Keratinocyte (primary cell): ENCODE measurements around the gene MRPS23. TPM values are rescaled to one million over a fixed set of nuclear protein-coding genes. Genes with fewer than 3 reads are reported as not detected.

Experiments used
- DNase-seq: peaks from one replicate; pipeline ENCODE4 v3.0.0-alpha.2; 2011; ENCODE audit warnings: low read depth, missing footprints, low spot score
- FAIRE-seq: peaks from 2 replicates; lab custom pipeline; 2011; peaks lifted over from hg19 to GRCh38; lab: Jason Lieb, UNC
- H2AFZ ChIP-seq: 2 replicates; pipeline ENCODE4 v1.6.0; 2012; ENCODE audit warnings: low read length, control low read depth, inconsistent platforms; ENCODE audit not compliant: control insufficient read depth
- H3K27ac ChIP-seq: 2 replicates; pipeline ENCODE4 v1.5.1; 2011; ENCODE audit warnings: low read length; ENCODE audit not compliant: control insufficient read depth, insufficient read depth
- H3K27me3 ChIP-seq: 3 replicates; pipeline ENCODE4 v1.6.0; 2011; ENCODE audit warnings: low read length; ENCODE audit not compliant: control insufficient read depth, insufficient read depth; ENCODE audit errors: extremely low read depth
- H3K36me3 ChIP-seq, 2 experiments: 2 replicates in 1 of 2; 3 replicates in 1 of 2; pipeline ENCODE4 v1.5.1; 2011; ENCODE audit warnings: low read length in 2 of 2, mild to moderate bottlenecking in 1 of 2; ENCODE audit not compliant: control insufficient read depth in 2 of 2, insufficient read depth in 2 of 2; ENCODE audit errors: extremely low read depth in 1 of 2
- H3K4me1 ChIP-seq: 3 replicates; pipeline ENCODE4 v1.5.1; 2011; ENCODE audit warnings: low read length; ENCODE audit not compliant: control insufficient read depth, insufficient read depth; ENCODE audit errors: extremely low read depth
- H3K4me2 ChIP-seq: 3 replicates; pipeline ENCODE4 v1.6.0; 2011; ENCODE audit warnings: low read depth, low read length; ENCODE audit not compliant: control insufficient read depth, insufficient read depth; ENCODE audit errors: extremely low read depth
- H3K4me3 ChIP-seq, 3 experiments: fragments of 200-600 bp in 1 of 3; sonication (generic) in 1 of 3; 2 replicates in 2 of 3; 3 replicates in 1 of 3; pipeline ENCODE4 v1.5.1; 2011 to 2016; ENCODE audit warnings: low read length in 3 of 3, mild to moderate bottlenecking in 3 of 3, control low read depth in 2 of 3, inconsistent platforms in 1 of 3, low read depth in 1 of 3, mixed read lengths in 1 of 3, mixed run types in 1 of 3, moderate library complexity in 1 of 3; ENCODE audit not compliant: control insufficient read depth in 2 of 3, insufficient read depth in 2 of 3; ENCODE audit errors: extremely low read depth in 1 of 3
- H3K79me2 ChIP-seq: 2 replicates; pipeline ENCODE4 v1.6.0; 2012; ENCODE audit warnings: low read length; ENCODE audit not compliant: control insufficient read depth, insufficient read depth
- H3K9ac ChIP-seq: 3 replicates; pipeline ENCODE4 v1.6.0; 2011; ENCODE audit warnings: low read length; ENCODE audit not compliant: control insufficient read depth, insufficient read depth; ENCODE audit errors: extremely low read depth
- H3K9me1 ChIP-seq: 3 replicates; pipeline ENCODE4 v1.6.0; 2011; ENCODE audit warnings: low read length; ENCODE audit not compliant: control insufficient read depth, insufficient read depth; ENCODE audit errors: extremely low read depth
- H3K9me3 ChIP-seq: 2 replicates; pipeline ENCODE4 v1.5.1; 2012; ENCODE audit warnings: low read depth, low read length; ENCODE audit not compliant: control insufficient read depth
- H4K20me1 ChIP-seq: 3 replicates; pipeline ENCODE4 v1.6.0; 2011; ENCODE audit warnings: low read length; ENCODE audit not compliant: control insufficient read depth, insufficient read depth; ENCODE audit errors: extremely low read depth
- EZH2 ChIP-seq: IDR thresholded peaks from one replicate; pipeline ENCODE4 v1.6.1; 2012; ENCODE audit warnings: inconsistent platforms, mild to moderate bottlenecking, low read length, moderate library complexity
- dilution Hi-C: fragments of 300-500 bp; cut with MboI; formaldehyde crosslinking; loops from one replicate; pipeline ENCODE4 v1.7.0; 2020; ENCODE audit warnings: low sequenced_read_pairs; ENCODE audit not compliant: extremely low pct_ligation_motif_present
- polyA plus RNA-seq, 5 experiments: library from polyadenylated mRNA; depleted of rRNA in 3 of 5; stranded (reverse) in 3 of 5; stranded (forward) in 1 of 5; unstranded in 1 of 5; fragments of >200 nt; gene quantifications; 1 replicate in 1 of 5; 2 replicates in 3 of 5; 3 replicates in 1 of 5; pipeline versions ENCODE4 v1.2.1 to v1.2.3, GENCODE V29; 2011 to 2012; ENCODE audit warnings: missing spikeins in 2 of 5, low read depth in 1 of 5, low replicate concordance in 1 of 5
- TF ChIP-seq, protein P1 (sequence below), 3 experiments: IDR thresholded peaks in 1 of 3; conservative IDR thresholded peaks in 1 of 3; optimal IDR thresholded peaks in 1 of 3; 2 replicates in 2 of 3; 3 replicates in 1 of 3; pipeline versions ENCODE3 to v1.5.1; 2011; ENCODE audit warnings: low read length in 3 of 3, mild to moderate bottlenecking in 3 of 3, moderate library complexity in 2 of 3, control low read depth in 1 of 3, inconsistent platforms in 1 of 3; ENCODE audit not compliant: insufficient read depth in 2 of 3; ENCODE audit errors: extremely low read depth in 1 of 3

The MRPS23 gene
- polyA plus RNA-seq, 1 donor (not counting 4 experiments of a cell fraction or from before 2014, with no cell fraction given), result 57.3 TPM

DNA sequence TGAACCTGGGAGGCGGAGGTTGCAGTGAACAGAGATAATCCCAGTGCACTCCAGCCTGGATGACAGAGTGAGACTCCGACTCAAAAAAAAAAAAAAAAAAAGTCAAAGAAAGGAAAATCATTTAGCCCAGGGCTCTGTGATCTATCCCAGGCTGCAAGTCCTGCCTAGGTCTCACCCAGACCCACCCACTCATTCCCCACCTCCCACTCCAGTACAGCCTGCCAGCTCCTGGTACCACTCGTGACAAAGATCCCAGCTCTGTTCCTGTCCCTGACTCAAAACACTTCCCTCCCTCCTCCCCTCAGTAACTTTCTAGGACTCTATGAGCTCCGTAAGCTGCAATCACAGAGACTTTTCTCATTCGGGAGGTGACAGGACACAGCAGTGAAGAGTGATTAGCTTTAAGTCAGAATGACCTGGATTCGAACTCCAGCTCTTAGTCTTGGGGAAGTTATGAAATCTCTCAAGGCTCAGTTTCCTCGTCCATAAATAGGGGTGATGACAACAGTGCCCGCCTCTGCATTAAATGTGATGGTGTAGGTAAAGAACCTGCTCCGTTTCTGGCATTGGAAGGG lies 28.0 kb upstream of the MRPS23 start:
- Histone ChIP-seq H3K27me3 (no peaks in the 10 kb centered on the region), H3K4me1 (peaks cover 69% of the 10 kb centered on the region), H3K9me3 (no peaks in the 10 kb centered on the region), H3K79me2 (no peaks in the 10 kb centered on the region), H3K36me3 (peaks cover 4 to 10% of the 10 kb centered on the region in 2 experiments), H3K9ac (no peak overlapping the region), H3K9me1 (peaks cover 2% of the 10 kb centered on the region), H3K4me2 (no peak overlapping the region), H3K27ac (peak overlapping the region; percentile 21), H3K4me3 (no peak overlapping the region), H4K20me1 (no peaks in the 10 kb centered on the region), H2AFZ (no peak overlapping the region)
- DNase-seq (no peak), FAIRE-seq (no peak)
- dilution Hi-C loops, result no loop called here
- no peak for TF ChIP-seq EZH2
- TF ChIP-seq, protein P1, sequence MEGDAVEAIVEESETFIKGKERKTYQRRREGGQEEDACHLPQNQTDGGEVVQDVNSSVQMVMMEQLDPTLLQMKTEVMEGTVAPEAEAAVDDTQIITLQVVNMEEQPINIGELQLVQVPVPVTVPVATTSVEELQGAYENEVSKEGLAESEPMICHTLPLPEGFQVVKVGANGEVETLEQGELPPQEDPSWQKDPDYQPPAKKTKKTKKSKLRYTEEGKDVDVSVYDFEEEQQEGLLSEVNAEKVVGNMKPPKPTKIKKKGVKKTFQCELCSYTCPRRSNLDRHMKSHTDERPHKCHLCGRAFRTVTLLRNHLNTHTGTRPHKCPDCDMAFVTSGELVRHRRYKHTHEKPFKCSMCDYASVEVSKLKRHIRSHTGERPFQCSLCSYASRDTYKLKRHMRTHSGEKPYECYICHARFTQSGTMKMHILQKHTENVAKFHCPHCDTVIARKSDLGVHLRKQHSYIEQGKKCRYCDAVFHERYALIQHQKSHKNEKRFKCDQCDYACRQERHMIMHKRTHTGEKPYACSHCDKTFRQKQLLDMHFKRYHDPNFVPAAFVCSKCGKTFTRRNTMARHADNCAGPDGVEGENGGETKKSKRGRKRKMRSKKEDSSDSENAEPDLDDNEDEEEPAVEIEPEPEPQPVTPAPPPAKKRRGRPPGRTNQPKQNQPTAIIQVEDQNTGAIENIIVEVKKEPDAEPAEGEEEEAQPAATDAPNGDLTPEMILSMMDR (optimal IDR thresholded peaks at IDR 0.05 in 1 of 3, IDR thresholded peaks at IDR 0.05 in 1 of 3, conservative IDR thresholded peaks at IDR 0.05 in 1 of 3; ENCODE audit: extremely low read depth in 1 of 3, insufficient read depth in 2 of 3, low read length in 3 of 3), result no peak

DNA sequence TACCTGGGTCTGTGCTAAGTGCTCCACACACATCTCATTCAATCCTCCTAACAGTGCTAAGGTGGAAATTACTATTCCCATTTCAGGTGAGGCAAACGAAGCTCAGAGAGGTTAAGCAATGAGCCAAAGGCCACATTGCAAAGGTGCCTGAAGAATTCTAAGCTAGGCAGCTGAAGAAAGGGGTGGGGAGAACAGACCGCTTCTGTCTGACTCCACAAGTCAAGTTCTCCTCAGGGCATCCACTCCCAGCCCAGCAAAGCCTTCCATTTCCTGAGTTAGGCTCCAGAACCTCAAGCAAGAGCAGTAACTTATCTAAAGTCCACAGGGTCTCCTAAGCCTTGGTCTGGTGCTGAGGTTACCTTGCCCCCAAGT lies 27.0 kb upstream of the MRPS23 start:
- Histone ChIP-seq H3K4me1 (peaks cover 69% of the 10 kb centered on the region), H3K27ac (peak overlapping the region; percentile 82), H4K20me1 (no peaks in the 10 kb centered on the region), H3K9me1 (peaks cover 2% of the 10 kb centered on the region), H3K9ac (peak overlapping the region; percentile 65), H3K9me3 (no peaks in the 10 kb centered on the region), H3K27me3 (no peaks in the 10 kb centered on the region), H3K79me2 (no peaks in the 10 kb centered on the region), H3K4me3 (no peak overlapping the region), H3K36me3 (peaks cover 7 to 18% of the 10 kb centered on the region in 2 experiments), H3K4me2 (peak overlapping the region; percentile 47), H2AFZ (peak overlapping the region; percentile 32)
- TF ChIP-seq, protein P1 (optimal IDR thresholded peaks at IDR 0.05 in 1 of 3, IDR thresholded peaks at IDR 0.05 in 1 of 3, conservative IDR thresholded peaks at IDR 0.05 in 1 of 3; ENCODE audit: extremely low read depth in 1 of 3, insufficient read depth in 2 of 3, low read length in 3 of 3), result no peak
- no peak for TF ChIP-seq EZH2
- dilution Hi-C loops, result no loop called here
- peak; percentile 87 for FAIRE-seq
- no peak for DNase-seq
